AG04450 (cell line): ENCODE results near the gene CYP2A13. TPM values are rescaled to one million over a fixed set of nuclear protein-coding genes. Genes with fewer than 3 reads are reported as not detected.
"Not testable (repeated sequence)": the region's sequence is repeated elsewhere in the genome, so short reads cannot be mapped to it uniquely, and the experiment has no call there.

Experiments used
- CTCF ChIA-PET: fragments of 300-600, 350-600 bp; formaldehyde crosslinking; extraction: SDS; loops from one replicate; lab custom pipeline; 2022; ENCODE audit warnings: antibody characterized with exemption, inconsistent platforms; lab: Charles Lee
- POLR2A ChIA-PET: fragments of 350-600 bp; formaldehyde crosslinking; extraction: SDS; loops from one replicate; lab custom pipeline; 2021; ENCODE audit warnings: antibody characterized with exemption, inconsistent platforms; lab: Yijun Ruan, JAX
- DNase-seq: peaks from one replicate; pipeline ENCODE4 v3.0.0-alpha.2; 2011; ENCODE audit warnings: low read depth, low spot score
- H3K27ac ChIP-seq: one replicate; pipeline ENCODE4 v1.5.1; 2012; ENCODE audit warnings: low read depth, low read length, control low read depth
- H3K27me3 ChIP-seq: one replicate; pipeline ENCODE4 v1.6.0; 2012; ENCODE audit warnings: low read length; ENCODE audit not compliant: control insufficient read depth, insufficient read depth
- H3K4me3 ChIP-seq: 2 replicates; pipeline ENCODE4 v1.5.1; 2011; ENCODE audit warnings: mild to moderate bottlenecking, low read depth, low read length, control low read depth
- H3K9me3 ChIP-seq: 2 replicates; pipeline ENCODE4 v1.5.1; 2012; ENCODE audit warnings: low read length; ENCODE audit not compliant: control insufficient read depth, insufficient read depth
- polyA minus RNA-seq: library from RNA; depleted of rRNA, polyadenylated mRNA; stranded (reverse); fragments of >200 nt; gene quantifications from 2 replicates; pipeline ENCODE4 v1.2.3, GENCODE V29; 2011; rRNA and poly(A)+ RNA removed
- polyA plus RNA-seq: library from polyadenylated mRNA; depleted of rRNA; stranded (reverse); fragments of >200 nt; gene quantifications from 2 replicates; pipeline ENCODE4 v1.2.3, GENCODE V29; 2011; rRNA removed
- TF ChIP-seq, protein P1 (sequence below): IDR thresholded peaks from 2 replicates; pipeline ENCODE4 v1.5.1; 2011; ENCODE audit warnings: low read depth, low read length, control low read depth, inconsistent platforms

Gene CYP2A13, protein sequence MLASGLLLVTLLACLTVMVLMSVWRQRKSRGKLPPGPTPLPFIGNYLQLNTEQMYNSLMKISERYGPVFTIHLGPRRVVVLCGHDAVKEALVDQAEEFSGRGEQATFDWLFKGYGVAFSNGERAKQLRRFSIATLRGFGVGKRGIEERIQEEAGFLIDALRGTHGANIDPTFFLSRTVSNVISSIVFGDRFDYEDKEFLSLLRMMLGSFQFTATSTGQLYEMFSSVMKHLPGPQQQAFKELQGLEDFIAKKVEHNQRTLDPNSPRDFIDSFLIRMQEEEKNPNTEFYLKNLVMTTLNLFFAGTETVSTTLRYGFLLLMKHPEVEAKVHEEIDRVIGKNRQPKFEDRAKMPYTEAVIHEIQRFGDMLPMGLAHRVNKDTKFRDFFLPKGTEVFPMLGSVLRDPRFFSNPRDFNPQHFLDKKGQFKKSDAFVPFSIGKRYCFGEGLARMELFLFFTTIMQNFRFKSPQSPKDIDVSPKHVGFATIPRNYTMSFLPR
- not detected in 2 replicates for polyA plus RNA-seq
- polyA minus RNA-seq: not detected in 2 replicates

DNA sequence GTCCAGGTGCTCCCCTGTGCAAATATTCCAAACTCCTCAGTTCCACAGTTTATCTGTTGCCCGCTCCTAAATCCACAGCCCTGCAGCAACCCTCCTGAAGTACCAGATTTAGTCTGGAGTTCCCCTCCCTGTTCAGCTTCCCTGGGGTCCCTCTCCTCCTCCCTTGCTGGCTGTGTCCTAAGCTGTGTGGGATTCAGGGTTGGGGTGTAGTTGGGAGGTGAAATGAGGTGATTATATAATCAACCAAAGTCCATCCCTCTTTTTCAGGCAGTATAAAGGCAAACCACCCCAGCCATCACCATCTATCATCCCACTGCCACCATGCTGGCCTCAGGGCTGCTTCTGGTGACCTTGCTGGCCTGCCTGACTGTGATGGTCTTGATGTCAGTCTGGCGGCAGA, at the start of gene CYP2A13:
Gene CYP2A13 (plus strand): TSS at position 301 of the 400 bp plus-strand sequence. CDS start 21 bp downstream, at position 322.
- Histone ChIP-seq H3K4me3 (no peak within 1 kb of the TSS), H3K27ac (no peak within 1 kb of the TSS), H3K27me3 (peaks cover 10% of the 10 kb centered on the region), H3K9me3 (no peaks in the 10 kb centered on the region)
- TF ChIP-seq, protein P1, sequence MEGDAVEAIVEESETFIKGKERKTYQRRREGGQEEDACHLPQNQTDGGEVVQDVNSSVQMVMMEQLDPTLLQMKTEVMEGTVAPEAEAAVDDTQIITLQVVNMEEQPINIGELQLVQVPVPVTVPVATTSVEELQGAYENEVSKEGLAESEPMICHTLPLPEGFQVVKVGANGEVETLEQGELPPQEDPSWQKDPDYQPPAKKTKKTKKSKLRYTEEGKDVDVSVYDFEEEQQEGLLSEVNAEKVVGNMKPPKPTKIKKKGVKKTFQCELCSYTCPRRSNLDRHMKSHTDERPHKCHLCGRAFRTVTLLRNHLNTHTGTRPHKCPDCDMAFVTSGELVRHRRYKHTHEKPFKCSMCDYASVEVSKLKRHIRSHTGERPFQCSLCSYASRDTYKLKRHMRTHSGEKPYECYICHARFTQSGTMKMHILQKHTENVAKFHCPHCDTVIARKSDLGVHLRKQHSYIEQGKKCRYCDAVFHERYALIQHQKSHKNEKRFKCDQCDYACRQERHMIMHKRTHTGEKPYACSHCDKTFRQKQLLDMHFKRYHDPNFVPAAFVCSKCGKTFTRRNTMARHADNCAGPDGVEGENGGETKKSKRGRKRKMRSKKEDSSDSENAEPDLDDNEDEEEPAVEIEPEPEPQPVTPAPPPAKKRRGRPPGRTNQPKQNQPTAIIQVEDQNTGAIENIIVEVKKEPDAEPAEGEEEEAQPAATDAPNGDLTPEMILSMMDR: no peak
- DNase-seq: no peak
- CTCF ChIA-PET: no interaction called here
- POLR2A ChIA-PET: no interaction called here

DNA sequence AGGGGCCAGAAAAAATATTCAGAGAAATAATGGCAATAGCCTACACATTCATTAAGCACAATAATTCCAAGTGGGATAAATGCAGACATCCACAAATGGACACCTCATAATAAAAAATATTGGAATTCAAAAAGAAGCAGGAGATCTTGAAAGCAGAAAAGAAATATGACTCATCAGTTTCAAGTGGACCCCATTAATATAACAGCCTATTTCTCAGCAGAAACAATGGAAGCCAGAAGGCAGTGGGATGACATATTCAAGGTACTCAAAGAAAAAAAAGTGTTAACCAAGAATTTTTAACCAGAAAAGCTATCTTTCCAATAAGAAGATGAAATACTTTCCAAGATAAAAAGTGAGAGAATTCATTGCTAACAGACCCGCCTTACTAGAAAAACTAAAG, 48.4 kb upstream of the CYP2A13 start:
- CTCF ChIA-PET: no interaction called here
- Histone ChIP-seq H3K27ac (no peak overlapping the region), H3K9me3 (no peaks in the 10 kb centered on the region), H3K27me3 (no peaks in the 10 kb centered on the region), H3K4me3 (no peak overlapping the region)
- DNase-seq: no peak
- TF ChIP-seq, protein P1: no peak
- POLR2A ChIA-PET: no interaction called here

DNA sequence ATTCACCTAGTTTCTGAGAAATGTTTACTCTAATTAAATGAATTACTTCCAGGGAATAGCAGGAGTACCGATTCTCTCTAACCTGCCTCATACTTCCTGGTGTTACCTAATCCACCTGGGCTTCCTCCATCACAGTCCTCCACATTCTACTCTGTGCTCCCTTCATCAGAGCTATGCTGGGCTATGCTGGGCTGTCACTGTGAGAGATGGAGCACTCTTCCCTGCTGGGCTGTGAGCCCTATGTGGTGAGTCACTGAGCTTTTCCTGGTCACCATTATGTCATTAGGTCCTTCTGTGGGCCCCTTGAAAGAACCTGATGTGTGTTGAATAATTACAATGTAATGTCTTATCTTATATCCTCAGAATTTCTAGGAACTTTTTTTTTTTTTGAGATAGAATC, 43.2 kb upstream of the CYP2A13 start:
- POLR2A ChIA-PET, DNase-seq, CTCF ChIA-PET: not testable (repeated sequence)

DNA sequence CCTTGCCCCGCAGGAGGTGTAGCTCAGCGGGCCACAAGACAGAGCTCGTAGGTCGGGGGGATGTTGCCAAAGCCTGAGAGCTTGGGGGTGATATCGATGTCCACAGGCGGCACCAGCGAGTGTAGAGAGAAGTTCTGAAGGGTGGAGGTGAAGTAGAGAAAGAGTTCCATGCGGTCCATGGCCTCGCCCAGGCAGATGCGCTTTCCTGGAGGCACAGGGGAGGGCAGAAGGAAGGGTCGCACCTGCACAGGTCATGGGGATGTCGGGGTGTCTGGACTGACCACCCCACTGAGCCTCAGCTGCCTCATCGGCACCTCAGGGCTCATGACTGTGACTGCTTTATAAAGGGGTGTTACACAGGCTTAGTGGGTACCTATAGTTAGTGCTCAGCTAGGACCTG, 37.8 kb upstream of the CYP2A13 start:
- H3K4me3 ChIP-seq: no peak overlapping the region
- DNase-seq: no peak
- H3K27me3 ChIP-seq: no peaks in the 10 kb centered on the region
- ChIA-PET POLR2A (no interaction called here), CTCF (no interaction called here)
- H3K9me3 ChIP-seq: no peaks in the 10 kb centered on the region
- no peak overlapping the region for H3K27ac ChIP-seq
- TF ChIP-seq, protein P1: no peak

More for the DNA sequence above, 43.2 kb upstream of the CYP2A13 start:
- H3K9me3 ChIP-seq, H3K4me3 ChIP-seq, H3K27ac ChIP-seq, H3K27me3 ChIP-seq: not testable (repeated sequence)

DNA sequence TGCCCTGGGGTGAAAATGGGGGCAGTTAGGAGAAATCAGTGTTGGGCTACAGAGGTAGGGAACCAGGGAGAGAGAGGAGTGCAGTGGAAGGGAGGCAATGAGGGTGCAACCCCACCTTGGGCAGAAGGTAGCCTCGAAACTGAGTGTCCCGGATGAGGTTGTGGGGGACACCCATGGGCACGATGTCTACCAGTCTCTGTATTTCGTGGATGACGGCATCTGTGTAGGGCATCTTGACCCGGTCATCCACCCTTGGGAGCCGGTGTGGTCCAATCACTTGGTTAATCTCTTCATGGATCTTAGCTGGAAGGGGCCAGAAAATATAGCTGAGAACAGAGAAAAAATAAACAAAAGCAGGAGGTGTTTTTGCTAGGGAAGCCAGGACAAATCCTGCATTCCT, 36.1 kb upstream of the CYP2A13 start:
- H3K27me3 ChIP-seq, DNase-seq, POLR2A ChIA-PET, H3K9me3 ChIP-seq, H3K4me3 ChIP-seq, CTCF ChIA-PET, H3K27ac ChIP-seq: not testable (repeated sequence)

DNA sequence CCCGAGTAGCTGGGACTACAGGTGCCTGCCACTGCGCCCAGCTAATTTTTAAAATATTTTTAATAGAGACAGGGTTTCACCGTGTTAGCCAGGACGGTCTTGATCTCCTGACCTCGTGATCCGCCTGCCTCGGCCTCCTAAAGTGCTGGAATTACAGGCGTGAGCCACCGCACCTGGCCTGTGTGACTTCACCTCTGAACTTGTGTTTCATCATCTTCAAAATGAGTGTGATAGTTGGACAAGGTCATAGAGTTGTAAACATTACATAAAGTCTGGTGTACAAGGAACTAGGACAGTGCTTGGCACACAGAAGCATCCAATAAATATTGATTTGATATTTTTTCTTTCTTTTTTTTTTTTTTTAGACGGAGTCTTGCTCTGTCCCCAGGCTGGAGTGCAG, 34.9 kb upstream of the CYP2A13 start:
- H3K4me3 ChIP-seq, CTCF ChIA-PET, H3K9me3 ChIP-seq, H3K27ac ChIP-seq, H3K27me3 ChIP-seq, DNase-seq, POLR2A ChIA-PET: not testable (repeated sequence)
